Measurements from ENCODE around the gene CFAP90.

CFAP90 gene

DNA sequence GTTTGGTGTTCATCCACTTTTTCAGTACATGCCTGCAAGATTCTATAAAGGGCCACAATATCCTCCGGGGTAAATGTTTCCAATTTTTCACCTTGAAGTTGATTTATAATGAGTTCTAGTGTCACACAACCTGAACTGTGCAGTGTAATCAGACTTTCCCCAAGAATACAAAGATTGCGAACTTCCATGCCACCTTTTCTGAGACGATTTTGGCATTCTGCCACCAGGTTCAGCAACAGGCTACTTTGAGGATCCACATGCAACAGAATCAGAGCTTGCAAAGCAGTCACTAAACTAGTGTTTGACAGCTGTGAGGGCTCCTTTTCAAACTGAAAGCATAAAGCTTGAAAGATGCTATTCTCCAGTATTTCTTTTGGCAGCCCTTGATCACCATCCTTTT, 16.3 kb upstream of the CFAP90 start:
- DNase-seq: no peak

- DNase-seq: no peak
These were observed 15.3 kb upstream of the CFAP90 start for GRCh38 chr5:7866196-7866595.

DNA sequence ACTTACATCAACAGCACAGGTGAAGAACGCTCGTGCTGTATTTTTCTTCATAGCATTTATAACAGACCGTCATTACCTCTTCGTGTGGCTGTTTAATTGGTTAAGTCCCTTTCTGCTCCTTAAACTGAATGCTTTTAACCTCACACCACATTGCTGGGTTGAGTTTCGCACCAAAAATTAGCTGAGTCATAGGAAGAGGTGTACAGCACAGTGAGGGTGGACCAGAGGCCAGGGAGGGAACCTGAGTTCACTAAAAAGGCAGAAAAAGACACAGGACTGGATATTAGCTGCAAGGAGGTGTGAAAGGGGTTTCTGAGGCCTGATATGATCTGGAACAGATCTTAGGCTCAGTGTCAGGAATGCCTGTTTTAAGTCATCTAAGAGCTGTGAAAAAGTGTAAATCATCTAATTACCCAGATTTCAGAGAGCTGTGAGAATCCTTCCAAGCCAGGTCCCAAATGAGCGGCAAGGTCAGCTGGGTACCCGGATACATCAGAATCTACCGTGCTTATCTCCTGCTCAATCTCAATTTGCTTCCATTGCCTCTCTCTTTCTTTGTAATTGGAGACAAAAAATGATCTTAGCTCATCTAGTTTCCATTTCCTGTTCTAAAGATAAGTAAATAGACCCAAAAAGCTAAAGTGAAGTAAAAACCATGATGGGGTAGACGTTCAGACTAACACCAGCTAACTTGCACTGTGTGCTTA, 7.1 kb upstream of the CFAP90 start:
- DNase-seq: no peak

DNA sequence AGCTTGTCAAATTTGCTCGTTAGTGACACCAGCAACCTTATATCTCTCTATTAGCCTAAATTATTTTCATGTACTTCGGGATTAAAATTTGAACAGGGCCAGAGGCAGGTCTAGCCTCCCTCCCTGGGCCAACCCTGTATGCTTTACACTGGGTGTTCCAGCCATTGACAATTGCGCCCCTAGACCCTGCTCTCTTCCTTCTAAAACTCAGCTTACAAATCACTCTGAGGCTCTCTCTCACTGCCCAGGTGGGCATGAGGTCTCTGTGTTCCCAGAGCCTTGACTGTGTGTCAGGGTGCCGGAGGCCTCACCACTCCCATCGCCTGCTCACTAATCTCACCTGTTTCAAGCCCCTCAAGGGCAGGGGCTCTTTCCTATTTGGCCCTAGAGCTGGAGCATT, 6.4 kb upstream of the CFAP90 start:
- no peak for DNase-seq

- peak; percentile 66 for DNase-seq
These were observed 5.9 kb upstream of the CFAP90 start for GRCh38 chr5:7856855-7857254.

- no peak for DNase-seq
These were observed 4.7 kb upstream of the CFAP90 start for GRCh38 chr5:7855611-7856010.

DNA sequence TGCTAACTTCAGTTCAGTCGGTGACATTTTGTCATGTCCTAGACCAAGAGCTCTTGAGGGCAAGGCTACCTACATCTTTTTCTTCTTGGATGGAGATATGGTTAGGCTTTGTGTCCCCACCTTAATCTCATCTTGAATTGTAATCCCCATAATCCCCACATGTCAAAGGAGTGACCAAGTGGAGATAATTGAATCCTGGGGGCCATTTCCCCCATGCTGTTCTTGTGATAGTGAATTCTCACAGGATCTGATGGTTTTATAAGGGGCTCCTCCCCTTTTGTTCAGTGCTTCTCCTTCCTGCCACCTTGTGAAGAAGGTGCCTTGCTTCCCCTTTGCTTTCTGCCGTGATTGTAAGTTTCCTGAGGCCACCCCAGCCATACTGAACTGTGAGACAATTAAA, 2.1 kb upstream of the CFAP90 start:
- no peak for DNase-seq

GRCh38 chr5:7852542-7852941, 1.6 kb upstream of the CFAP90 start:
- no peak for DNase-seq

DNA sequence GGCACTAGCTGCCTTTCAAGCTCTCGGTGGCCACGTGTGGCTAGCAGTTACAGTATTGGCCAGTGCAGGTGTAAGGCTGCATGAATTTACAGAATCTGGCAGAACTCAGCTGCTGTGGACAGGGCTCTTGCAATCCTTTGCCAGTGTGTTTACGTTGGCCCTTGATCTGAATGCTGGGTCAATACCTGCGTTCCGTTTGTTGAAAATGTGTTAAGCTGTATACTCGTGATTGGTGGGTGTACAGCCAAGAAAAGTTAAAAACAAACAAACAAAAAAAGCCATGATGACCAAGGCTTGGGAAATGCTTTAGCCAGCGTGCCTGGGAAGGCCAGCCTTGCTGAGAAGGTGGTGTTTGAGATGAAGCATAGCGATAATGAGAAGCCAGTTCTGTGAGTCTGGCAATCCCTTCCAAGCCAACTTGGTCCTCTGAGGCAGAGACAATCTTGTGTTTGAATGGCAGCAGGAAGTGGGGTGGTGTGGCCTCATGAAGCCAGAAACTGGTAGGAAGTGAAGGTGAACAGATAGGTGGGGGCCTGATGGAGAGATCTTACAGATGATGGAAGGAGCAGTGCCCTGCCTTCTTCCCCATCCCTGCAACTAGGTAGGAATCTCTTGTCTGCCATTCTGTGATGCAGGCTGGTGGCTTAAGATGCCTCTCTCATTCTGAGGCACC, 820 bp upstream of the CFAP90 start:
- DNase-seq: no peak

- no peak for DNase-seq
These were observed 283 bp upstream of the CFAP90 start for GRCh38 chr5:7851240-7851592.

DNA sequence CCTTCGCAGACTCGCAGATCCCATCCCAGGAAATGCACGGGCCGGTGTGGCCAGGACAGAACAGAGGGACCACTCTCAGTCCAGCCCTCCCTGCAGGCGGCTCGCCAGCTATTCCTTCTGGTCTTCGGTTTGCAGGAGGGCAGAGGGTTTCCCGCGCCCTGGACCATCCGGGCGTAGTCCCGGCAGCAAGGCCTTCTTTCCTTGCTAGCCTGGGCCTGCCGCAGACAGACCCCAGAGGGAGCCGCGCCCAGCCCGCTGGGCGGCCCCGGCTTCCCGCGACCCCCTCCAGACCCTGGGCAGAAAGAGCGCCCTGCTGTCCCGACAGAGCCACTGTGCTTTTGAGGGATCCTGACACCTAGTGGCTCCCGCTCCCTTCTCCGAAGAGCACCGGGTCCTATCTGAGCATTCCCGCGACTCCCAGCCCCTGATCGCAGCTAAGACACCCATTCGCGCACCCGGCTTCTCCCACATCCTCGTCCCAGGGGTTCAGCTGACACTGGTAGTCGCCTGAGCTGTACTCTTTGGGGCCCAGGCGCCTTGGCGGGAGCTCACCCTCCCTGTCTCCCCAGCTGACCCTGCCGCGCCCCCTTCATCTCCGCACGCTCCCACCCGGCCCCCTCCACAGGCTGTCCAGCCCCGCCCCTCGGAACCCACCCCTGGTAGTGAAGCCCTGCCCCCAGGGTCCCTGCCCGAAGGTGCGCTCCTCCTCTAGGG, 1.1 kb downstream of the CFAP90 start:
- no peak for DNase-seq

DNA sequence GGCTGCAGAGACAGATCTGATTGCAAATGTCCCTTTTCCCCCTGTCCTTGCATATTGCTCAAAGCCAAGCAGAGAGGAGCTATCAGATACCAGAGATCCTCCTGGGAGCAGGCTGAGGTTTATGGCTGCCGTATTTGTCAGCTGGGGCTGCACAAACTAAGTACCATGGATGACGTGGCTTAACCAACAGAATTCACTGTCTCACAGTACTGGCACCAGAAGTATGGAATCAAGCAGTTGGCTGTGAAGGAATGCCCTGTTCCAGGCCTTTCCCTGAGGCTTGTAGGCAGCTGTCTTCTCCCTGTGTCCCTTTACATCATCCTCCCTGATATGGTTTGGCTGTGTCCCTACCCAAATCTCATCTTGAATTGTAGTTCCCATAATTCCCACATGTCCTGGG, 2.6 kb downstream of the CFAP90 start:
- no peak for DNase-seq

DNA sequence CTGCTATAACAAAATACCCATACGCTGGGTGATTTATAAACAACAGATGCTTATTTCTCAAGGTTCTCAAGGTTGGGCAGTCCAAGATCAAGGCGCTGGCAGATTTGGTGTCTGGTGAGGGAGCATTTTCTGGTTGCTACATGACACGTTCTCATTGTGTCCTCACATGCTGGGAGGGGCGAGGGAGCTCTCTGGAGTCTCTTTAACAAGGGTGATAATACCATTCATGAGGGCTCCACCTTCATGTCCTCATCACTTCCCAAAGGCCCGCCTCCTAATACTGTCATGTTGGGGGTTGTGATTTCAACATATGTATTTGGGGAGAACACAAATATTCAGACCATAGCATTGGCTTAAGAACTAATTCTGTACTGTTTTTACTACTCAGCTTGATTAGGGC, 4.6 kb downstream of the CFAP90 start:
- DNase-seq: no peak

DNA sequence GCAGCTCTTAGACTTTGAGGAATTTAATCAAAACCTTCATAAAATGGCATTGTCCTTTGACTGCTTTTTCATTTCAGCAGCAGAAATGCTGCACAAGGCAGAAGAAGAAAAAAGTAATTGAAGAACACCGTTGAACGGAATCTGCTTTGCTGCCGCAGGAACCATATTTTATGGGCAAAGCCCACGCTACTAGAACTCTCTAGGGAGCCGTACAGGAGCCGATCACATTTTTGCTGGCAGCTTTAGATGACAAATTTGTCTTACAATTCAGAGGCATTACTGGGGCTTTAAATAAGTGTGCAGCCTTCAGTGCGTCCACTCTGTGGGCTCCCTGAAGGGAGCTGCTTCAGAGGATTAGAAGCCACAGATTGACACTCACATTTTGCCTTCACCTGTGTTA, 5.4 kb downstream of the CFAP90 start:
- no peak for DNase-seq

GRCh38 chr5:7844901-7845300, 6.0 kb downstream of the CFAP90 start:
- no peak for DNase-seq

- DNase-seq: no peak
These were observed 8.4 kb downstream of the CFAP90 start for GRCh38 chr5:7842531-7842930.

DNA sequence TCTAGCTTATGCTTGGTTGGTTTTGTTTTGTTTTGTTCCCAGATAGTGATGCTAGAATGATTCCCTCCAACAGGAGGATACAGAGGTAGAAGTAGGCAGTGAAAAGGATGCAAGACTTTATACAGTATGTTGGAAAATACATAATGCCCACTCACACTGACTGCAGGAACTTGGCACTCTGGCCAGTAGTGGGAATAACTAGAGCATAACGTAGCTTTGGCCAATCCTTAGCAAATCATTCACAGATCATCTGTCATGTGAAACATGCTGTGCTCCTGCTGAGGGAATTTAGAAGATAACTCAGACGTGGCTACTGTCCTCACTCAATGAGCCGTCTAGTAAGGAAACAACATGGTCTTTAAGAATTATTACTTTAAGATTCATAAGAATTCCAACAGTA, 13.5 kb downstream of the CFAP90 start:
- no peak for DNase-seq

GRCh38 chr5:7834982-7835381, 16.0 kb downstream of the CFAP90 start:
- DNase-seq: no peak

DNA sequence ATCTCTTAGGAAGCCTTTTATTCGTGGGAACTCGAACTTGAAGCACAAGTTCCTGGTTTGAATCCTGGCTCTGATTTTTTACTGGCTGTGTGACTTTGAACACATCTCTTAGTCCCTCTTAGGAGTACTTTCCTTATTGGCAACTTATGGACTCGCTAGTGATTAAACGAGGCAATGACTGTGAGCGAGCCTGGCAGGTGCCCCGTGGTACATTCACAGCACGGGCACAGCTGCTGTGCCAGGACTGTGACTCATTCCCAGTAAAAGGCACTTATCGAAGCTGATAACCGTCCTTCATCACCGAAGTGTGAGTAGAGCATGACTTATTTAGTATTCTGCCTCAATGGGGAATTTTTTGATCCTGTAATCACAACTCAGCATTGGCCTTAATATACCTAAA, 22.7 kb downstream of the CFAP90 start:
- DNase-seq: no peak

GRCh38 chr5:7827610-7828009, 23.3 kb downstream of the CFAP90 start:
- no peak for DNase-seq

DNA sequence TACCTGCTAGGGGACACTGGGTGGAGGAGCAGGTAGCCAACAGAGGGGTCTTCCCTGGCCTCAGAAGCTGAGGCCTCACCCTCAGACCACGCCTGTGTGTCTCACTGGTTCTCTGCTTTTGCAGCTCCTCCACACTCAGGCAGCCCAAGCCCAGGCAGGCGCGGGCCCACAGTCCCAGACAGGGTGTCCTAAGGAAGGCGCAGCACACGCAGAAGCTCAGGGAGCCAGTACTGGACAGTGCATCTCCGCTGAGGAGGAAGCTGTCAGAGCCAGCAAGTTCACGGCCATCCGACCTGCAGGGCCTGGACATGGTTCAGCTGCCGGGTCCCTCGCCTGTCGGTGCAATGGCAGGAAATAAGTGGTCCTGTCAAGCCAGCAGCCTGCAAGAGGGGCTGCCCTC, 25.3 kb downstream of the CFAP90 start:
- DNase-seq: no peak

- DNase-seq: no peak
These were observed 25.9 kb downstream of the CFAP90 start for GRCh38 chr5:7824995-7825394.

- DNase-seq: no peak
These were observed 27.3 kb downstream of the CFAP90 start for GRCh38 chr5:7823594-7823993.

- no peak for DNase-seq
These were observed 28.5 kb downstream of the CFAP90 start for GRCh38 chr5:7822449-7822848.

DNA sequence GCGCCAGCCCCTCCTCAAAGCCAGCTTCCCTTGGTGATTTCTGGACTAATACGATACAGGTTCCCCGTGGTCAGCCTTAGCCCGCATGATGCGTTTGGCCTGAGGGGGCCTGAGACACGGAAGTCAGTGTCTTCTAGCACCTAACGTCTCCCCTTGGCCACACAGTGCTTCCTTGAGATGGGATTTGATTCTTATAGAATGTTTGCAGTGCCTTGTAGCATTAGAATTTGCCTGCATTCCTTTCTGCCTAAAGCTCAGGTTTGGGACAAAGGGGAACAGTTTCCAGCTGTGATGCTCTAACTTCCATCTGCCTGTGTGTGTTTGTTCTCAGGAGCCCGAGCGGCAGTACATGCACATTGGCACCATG, 34.4 kb downstream of the CFAP90 start:
- no peak for DNase-seq
